ENCODE results near the gene RHEB.

RHEB gene, protein sequence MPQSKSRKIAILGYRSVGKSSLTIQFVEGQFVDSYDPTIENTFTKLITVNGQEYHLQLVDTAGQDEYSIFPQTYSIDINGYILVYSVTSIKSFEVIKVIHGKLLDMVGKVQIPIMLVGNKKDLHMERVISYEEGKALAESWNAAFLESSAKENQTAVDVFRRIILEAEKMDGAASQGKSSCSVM

DNA sequence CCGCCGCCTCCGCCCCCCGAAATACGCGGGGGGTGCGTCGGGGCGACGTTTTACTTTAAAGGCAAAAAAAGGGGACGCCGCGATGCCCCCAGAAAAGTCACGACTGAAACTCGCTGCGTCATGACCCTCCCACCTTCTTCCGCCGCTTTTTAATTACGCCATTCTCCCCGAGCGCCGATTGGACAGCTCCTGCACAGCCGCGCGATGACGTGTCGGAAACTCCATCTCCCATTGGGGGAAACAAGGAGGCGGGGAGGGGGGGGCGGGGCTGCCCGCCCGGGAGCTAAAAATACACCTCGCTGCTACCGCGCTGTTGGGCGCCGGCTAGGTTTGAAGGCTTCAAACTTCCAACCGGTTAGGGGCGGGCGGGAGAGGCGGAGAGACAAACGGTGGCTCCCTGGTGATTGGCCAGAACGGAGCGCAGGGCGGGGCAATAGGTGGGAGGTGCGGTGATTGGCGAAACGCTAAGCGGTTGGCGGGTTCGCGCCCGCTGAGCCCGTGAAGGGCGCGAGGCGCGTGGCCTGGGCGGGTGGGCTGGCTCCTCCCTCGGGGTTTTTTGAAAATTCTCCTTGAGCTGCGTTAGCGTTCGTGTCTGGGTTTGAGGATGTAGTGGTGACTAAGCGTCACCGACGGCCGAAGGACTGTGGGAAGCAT lies at the start of gene RHEB:
Gene RHEB, minus strand, starts transcription at position 131 of the 654 bp plus-strand sequence. CDS start 384 bp downstream, outside the sequence.
- Histone ChIP-seq H3K36me3 (ENCODE audit: control insufficient read depth, insufficient read depth, low read length) (no peaks in the 10 kb centered on the region), H3K4me3 (ENCODE audit: low read depth, low read length) (peak within 1 kb of the TSS; percentile 72), H2AFZ (peak within 1 kb of the TSS; percentile 98), H3K4me2 (ENCODE audit: low read length) (peak within 1 kb of the TSS; percentile 90), H3K4me1 (peaks cover 3% of the 10 kb centered on the region), H3K9ac (peak within 1 kb of the TSS; percentile 87), H3K27ac (peak within 1 kb of the TSS; percentile 88), H3K79me2 (peaks cover 36% of the 10 kb centered on the region), H3K9me3 (ENCODE audit: control insufficient read depth, low read length) (no peaks in the 10 kb centered on the region), H3K27me3 (ENCODE audit: control insufficient read depth, insufficient read depth, low read length) (no peaks in the 10 kb centered on the region)
- TF ChIP-seq, protein P1, sequence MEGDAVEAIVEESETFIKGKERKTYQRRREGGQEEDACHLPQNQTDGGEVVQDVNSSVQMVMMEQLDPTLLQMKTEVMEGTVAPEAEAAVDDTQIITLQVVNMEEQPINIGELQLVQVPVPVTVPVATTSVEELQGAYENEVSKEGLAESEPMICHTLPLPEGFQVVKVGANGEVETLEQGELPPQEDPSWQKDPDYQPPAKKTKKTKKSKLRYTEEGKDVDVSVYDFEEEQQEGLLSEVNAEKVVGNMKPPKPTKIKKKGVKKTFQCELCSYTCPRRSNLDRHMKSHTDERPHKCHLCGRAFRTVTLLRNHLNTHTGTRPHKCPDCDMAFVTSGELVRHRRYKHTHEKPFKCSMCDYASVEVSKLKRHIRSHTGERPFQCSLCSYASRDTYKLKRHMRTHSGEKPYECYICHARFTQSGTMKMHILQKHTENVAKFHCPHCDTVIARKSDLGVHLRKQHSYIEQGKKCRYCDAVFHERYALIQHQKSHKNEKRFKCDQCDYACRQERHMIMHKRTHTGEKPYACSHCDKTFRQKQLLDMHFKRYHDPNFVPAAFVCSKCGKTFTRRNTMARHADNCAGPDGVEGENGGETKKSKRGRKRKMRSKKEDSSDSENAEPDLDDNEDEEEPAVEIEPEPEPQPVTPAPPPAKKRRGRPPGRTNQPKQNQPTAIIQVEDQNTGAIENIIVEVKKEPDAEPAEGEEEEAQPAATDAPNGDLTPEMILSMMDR (IDR thresholded peaks at IDR 0.05) = no peak

- peak overlapping the region; percentile 26 for H3K4me2 ChIP-seq (ENCODE audit: low read length)
- H3K36me3 ChIP-seq (ENCODE audit: control insufficient read depth, insufficient read depth, low read length) = no peaks in the 10 kb centered on the region
- peaks cover 24% of the 10 kb centered on the region for H3K4me1 ChIP-seq
- no peak overlapping the region for H3K9ac ChIP-seq
- H2AFZ ChIP-seq = peak overlapping the region; percentile 3
- H3K27ac ChIP-seq = no peak overlapping the region
- no peaks in the 10 kb centered on the region for H3K79me2 ChIP-seq
- H3K9me3 ChIP-seq (ENCODE audit: control insufficient read depth, low read length) = no peaks in the 10 kb centered on the region
- no peak overlapping the region for H3K4me3 ChIP-seq (ENCODE audit: low read depth, low read length)
- TF ChIP-seq, protein P1 (IDR thresholded peaks at IDR 0.05) = no peak
- no peaks in the 10 kb centered on the region for H3K27me3 ChIP-seq (ENCODE audit: control insufficient read depth, insufficient read depth, low read length)
Observed at GRCh38 chr7:151566897-151567320, 47.2 kb upstream of the RHEB start.

- TF ChIP-seq, protein P1 (IDR thresholded peaks at IDR 0.05) = no peak
- no peak overlapping the region for H3K27ac ChIP-seq
Observed at GRCh38 chr7:151565541-151565940, 45.8 kb upstream of the RHEB start.

GRCh38 chr7:151560243-151560642 lies 40.5 kb upstream of the RHEB start:
- no peak overlapping the region for H3K4me3 ChIP-seq (ENCODE audit: low read depth, low read length)
- H3K79me2 ChIP-seq = no peaks in the 10 kb centered on the region
- TF ChIP-seq, protein P1 (IDR thresholded peaks at IDR 0.05) = no peak
- H3K36me3 ChIP-seq (ENCODE audit: control insufficient read depth, insufficient read depth, low read length) = no peaks in the 10 kb centered on the region
- H3K9me3 ChIP-seq (ENCODE audit: control insufficient read depth, low read length) = no peaks in the 10 kb centered on the region
- H3K4me2 ChIP-seq (ENCODE audit: low read length) = no peak overlapping the region
- H2AFZ ChIP-seq = no peak overlapping the region
- no peak overlapping the region for H3K9ac ChIP-seq
- peaks cover 3% of the 10 kb centered on the region for H3K4me1 ChIP-seq
- no peaks in the 10 kb centered on the region for H3K27me3 ChIP-seq (ENCODE audit: control insufficient read depth, insufficient read depth, low read length)
- H3K27ac ChIP-seq = no peak overlapping the region

More at GRCh38 chr7:151565541-151565940, 45.8 kb upstream of the RHEB start:
- Histone ChIP-seq H3K9me3 (ENCODE audit: control insufficient read depth, low read length) (no peaks in the 10 kb centered on the region), H3K4me3 (ENCODE audit: low read depth, low read length) (no peak overlapping the region), H3K4me2 (ENCODE audit: low read length) (no peak overlapping the region), H3K36me3 (ENCODE audit: control insufficient read depth, insufficient read depth, low read length) (no peaks in the 10 kb centered on the region), H3K79me2 (no peaks in the 10 kb centered on the region), H3K27me3 (ENCODE audit: control insufficient read depth, insufficient read depth, low read length) (no peaks in the 10 kb centered on the region), H3K9ac (no peak overlapping the region), H3K4me1 (peaks cover 24% of the 10 kb centered on the region), H2AFZ (no peak overlapping the region)
